Measurements from ENCODE around the gene NXNL1.

NXNL1 gene

DNA sequence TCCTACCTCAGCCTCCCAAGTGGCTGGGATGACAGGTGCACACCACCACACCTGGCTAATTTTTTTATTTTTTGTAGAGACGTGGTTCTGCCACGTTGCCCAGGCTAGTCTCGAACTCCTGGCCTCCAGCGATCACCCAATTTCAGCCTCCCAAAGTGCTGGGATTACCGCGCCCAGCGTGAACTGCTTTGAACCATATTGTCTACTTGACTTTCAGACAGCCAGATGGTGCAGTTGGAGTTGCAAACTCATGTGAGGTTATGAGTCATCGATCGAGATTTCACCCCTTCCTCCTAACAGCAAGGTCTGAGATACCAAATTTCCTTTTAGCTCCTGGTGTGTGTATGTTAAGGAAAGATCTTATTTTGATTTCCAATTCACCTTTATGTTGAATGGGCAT, 12.3 kb upstream of the NXNL1 start:
- no peak overlapping the region for H3K4me3 ChIP-seq (ENCODE audit: low read depth, low read length)
- TF ChIP-seq, protein P1, sequence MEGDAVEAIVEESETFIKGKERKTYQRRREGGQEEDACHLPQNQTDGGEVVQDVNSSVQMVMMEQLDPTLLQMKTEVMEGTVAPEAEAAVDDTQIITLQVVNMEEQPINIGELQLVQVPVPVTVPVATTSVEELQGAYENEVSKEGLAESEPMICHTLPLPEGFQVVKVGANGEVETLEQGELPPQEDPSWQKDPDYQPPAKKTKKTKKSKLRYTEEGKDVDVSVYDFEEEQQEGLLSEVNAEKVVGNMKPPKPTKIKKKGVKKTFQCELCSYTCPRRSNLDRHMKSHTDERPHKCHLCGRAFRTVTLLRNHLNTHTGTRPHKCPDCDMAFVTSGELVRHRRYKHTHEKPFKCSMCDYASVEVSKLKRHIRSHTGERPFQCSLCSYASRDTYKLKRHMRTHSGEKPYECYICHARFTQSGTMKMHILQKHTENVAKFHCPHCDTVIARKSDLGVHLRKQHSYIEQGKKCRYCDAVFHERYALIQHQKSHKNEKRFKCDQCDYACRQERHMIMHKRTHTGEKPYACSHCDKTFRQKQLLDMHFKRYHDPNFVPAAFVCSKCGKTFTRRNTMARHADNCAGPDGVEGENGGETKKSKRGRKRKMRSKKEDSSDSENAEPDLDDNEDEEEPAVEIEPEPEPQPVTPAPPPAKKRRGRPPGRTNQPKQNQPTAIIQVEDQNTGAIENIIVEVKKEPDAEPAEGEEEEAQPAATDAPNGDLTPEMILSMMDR (IDR thresholded peaks at IDR 0.05; ENCODE audit: control insufficient read depth, extremely low read depth, insufficient read depth): no peak
- no peak for DNase-seq (ENCODE audit: low read depth)

DNA sequence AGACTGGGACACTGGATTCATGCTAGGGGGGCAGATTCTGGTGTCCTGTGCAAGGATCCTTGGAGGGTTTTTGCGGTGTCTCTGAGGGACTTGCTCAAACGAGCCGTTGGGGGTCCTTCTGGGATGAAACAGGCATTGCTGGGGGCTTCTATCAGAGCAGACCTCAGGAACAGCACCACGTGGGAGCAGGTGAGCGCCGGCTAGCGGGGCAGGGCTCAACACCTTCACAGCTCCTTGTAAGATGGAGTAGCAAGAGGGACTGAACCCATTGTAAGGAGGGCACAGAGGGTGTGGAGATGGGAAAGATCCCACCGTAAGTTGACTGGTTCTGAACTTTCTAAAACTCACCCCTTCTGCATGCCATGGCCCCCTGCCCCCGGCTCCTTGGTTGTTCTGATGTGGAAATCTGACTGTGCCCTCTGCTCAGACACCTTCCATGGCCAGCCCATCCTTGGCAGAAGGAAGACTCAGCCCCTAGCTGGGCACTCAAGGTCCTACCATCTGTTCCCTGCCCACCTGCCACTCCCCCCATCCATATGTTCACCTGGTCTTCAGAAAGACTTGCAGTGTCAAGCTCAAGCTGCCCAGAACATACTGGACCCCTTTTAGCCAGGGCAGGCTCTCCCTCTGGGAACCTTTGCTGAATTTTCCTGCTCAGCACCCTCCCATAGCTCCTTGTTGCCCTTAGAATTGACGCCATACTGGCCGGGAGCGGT, 10.8 kb upstream of the NXNL1 start:
- TF ChIP-seq, protein P1 (IDR thresholded peaks at IDR 0.05; ENCODE audit: control insufficient read depth, extremely low read depth, insufficient read depth): no peak
- peak overlapping the region; percentile 71 for H3K4me3 ChIP-seq (ENCODE audit: low read depth, low read length)
- DNase-seq (ENCODE audit: low read depth): no peak

DNA sequence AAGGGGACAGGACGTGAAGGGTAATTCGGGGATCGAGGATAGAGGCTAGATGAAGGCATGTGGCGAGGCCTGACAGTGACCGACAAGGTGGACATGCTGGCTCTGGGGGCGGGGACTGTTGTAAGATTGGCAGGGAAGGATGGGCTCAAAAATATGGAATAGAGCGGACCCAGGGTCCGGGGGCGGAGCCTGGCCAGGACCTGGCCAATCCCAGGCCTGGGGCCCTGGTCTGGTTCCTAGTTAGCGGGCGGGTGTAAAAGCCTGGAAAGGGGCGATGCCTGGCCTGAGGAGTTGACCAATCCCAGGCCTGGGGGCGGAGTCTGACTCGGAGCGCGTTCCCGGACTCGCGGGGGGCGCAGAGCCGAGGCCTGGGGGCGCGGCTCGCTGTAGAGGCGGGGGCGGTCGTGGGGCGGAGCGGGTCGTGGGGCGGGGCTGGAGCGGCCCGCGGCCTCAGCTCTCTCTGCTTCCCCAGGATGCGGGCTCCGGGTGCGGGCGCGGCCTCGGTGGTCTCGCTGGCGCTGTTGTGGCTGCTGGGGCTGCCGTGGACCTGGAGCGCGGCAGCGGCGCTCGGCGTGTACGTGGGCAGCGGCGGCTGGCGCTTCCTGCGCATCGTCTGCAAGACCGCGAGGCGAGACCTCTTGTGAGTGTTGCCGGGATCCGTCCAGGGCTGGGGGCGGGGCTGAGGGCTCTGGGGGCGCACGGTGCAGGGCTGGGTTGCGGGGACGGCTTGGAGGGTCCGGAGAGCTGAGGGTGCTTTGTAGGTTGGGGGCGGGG, 9.5 kb upstream of the NXNL1 start, which contains the start of gene SLC27A1:
TSS of gene SLC27A1 (plus strand) at position 457 of the 774 bp plus-strand sequence. CDS start at position 474, 17 bp downstream.
- peak; percentile 95 for DNase-seq (ENCODE audit: low read depth)
- H3K4me3 ChIP-seq (ENCODE audit: low read depth, low read length): peak within 1 kb of the TSS; percentile 71
- TF ChIP-seq, protein P1 (IDR thresholded peaks at IDR 0.05; ENCODE audit: control insufficient read depth, extremely low read depth, insufficient read depth): no peak

DNA sequence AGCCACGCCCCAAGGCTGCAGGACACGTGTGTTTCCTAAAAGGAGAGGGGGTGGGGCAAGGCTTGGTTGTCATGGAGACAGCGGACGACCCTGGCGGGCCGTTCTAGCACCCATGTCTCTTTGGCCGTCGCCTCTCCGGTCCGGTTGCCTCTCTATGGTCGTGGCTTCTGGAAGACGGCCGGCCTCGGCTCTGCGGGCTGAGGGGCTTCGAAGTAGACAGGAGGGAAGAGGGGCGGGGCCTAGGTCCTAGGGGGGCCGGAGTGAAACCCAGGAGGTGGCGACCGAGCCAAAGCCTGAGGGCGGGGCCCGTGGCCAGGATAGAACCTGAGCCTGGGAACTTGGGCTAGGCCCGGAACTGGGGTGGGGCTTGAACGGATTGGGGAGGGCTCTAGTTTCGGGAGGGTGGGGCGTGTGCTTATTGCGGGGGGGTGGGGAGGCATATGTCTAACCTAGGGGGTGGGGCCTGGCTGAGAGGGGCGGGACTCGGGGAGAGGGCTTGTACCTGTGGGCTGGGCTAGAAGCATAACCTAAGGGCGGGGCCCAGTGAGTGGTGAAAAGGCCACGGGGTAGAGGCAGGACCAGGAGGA, 8.8 kb upstream of the NXNL1 start:
- H3K4me3 ChIP-seq (ENCODE audit: low read depth, low read length): peak overlapping the region; percentile 71
- peak; percentile 89 for DNase-seq (ENCODE audit: low read depth)
- TF ChIP-seq, protein P1 (IDR thresholded peaks at IDR 0.05; ENCODE audit: control insufficient read depth, extremely low read depth, insufficient read depth): no peak

DNA sequence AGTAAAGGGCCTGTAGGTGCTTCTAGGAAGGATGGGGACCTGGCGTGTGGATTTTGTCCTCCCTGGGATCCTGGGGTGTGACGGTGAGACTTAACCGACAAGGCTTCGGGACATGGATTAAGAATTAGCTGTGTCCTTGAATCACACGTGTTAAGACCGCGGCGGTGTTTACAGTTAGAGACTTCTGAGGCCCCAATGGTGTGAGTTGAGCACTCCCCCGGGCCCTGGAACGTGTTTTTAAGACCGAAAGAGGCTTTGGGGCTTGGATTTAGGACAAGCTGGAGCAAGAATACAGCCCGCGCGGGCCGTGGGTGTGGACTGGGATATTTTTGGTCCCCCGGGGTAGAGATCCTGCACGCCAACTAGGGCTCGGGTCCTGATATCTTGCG, 8.4 kb upstream of the NXNL1 start:
- TF ChIP-seq, protein P1 (IDR thresholded peaks at IDR 0.05; ENCODE audit: control insufficient read depth, extremely low read depth, insufficient read depth): no peak
- H3K4me3 ChIP-seq (ENCODE audit: low read depth, low read length): peak overlapping the region; percentile 71
- no peak for DNase-seq (ENCODE audit: low read depth)

DNA sequence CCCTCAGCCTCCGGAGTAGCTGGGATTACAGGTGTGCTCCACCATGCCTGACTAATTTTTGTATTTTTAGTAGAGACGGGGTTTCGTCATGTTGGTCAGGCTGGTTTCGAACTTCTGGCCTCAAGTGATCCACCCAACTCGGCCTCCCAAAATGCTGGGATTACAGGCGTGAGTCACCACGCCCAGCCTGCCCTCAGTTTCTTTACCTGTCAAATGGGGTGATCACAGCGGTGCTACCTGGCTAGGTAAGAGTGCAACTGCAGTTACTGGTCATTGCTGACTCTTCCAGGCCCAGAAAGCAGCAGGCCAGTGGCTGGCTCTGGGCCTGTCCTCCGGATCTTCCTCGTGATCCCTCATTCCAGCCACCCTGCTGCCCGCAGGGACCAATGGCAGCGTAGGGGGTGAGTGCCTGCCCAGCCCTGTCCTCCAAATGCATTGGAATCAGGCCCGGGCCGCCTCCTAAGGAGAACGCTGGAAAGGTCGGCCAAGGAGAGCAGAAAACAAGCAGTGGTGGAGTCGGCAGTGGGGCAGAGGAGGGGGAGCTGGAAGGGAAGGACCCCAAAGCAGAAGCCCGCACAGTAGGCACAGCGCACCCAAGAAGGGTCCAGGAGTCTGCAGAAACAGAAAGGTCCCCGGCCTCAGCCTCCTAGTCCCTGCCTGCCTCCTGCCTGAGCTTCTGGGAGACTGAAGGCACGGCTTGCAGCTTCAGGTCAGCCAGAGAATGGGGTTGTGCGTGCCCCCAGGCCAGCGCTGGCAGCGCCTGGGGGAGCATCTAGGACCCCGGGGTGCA, 7.8 kb upstream of the NXNL1 start:
- no peak overlapping the region for H3K4me3 ChIP-seq (ENCODE audit: low read depth, low read length)
- TF ChIP-seq, protein P1 (IDR thresholded peaks at IDR 0.05; ENCODE audit: control insufficient read depth, extremely low read depth, insufficient read depth): no peak
- no peak for DNase-seq (ENCODE audit: low read depth)
